ENCODE data around the gene NAALADL2.

NAALADL2 gene

GRCh38 chr3:175200391-175201095 lies 341.4 kb downstream of the NAALADL2 start:
- DNase-seq (ENCODE audit: low read depth in 2 of 2) = no peak

DNA sequence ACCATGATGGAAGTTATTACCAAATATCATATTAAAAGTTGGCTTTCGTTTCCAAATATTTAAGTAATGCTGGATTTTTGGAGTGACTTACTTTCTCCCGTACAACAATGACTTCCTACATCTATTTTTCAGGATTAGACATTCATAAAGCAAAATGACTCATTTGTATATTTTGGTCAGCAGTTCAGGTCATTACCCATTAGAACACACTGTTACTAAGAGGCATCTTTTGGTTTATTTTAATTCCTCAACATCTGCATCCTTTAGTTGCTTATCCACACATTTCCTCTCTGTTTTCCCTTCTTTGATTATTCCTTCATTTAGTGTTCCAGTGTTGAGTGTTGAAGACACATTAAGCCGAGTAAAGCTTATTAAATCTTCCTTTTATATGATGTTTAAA lies 348.2 kb downstream of the NAALADL2 start:
- no peak for DNase-seq (ENCODE audit: low read depth in 2 of 2)

- DNase-seq (ENCODE audit: low read depth in 2 of 2) = no peak
Observed at GRCh38 chr3:175208326-175208725, 349.2 kb downstream of the NAALADL2 start.

GRCh38 chr3:175211466-175211865 lies 352.3 kb downstream of the NAALADL2 start:
- no peak for DNase-seq (ENCODE audit: low read depth in 2 of 2)

DNA sequence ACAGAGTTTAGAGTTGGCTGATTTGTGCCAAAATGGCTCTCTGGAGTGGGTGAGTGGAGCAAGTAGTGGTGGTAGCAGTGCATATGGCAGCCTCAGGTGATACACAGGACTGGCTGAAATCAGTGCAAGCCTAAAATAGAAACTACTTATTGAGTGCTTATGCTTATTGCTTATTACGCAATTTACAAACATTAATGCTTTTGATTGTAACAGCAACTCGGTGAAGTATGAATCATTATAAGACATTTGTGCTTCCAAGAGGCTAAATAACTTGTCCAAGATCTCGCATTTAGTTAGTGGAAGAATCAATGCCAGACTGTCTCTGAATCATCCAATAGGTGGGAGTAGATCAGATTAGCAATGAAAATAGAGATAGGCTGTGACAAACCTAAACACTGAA lies 353.8 kb downstream of the NAALADL2 start:
- DNase-seq (ENCODE audit: low read depth in 2 of 2) = peak; percentile 15 to 23

DNA sequence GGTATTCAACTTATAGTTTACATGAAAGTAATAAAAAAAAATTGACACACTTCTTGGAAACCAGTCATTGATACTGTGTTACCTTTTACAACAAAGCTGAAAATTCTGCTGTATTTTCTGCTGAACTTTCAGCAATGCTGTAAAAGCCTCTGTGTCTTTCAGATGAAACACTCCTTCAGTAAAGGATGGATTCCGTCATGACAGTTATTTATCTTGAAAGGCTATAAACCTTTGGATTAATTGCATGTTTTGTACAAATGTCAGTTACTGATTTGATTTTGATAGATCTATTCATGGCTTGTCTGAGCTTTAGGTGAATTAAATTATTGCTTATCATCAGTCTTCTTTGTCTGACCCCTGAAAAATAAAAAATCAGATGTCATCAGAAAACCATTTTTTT lies 355.1 kb downstream of the NAALADL2 start:
- no peak for DNase-seq (ENCODE audit: low read depth in 2 of 2)

- no peak for DNase-seq (ENCODE audit: low read depth in 2 of 2)
Observed at GRCh38 chr3:175215833-175216232, 356.7 kb downstream of the NAALADL2 start.

DNA sequence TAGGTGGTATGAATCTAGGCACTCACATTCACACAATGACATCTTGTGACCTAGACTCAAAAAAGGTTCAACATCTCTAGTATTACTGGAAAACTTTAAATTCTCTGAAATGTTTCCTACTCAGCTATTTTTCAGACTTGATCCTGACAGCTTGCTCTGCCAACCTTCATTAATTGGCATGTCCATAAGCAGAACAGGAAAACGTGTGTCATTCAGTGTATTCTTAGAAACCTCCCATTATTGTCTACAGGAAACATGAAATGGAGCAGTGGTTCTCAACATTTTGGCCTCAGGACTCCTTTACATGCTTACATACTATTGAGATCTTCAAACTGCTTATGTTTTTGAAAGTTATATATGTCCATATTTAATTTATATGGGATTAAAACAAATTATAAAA lies 363.2 kb downstream of the NAALADL2 start:
- DNase-seq (ENCODE audit: low read depth in 2 of 2) = no peak

GRCh38 chr3:175224051-175224450 lies 364.9 kb downstream of the NAALADL2 start:
- DNase-seq (ENCODE audit: low read depth in 2 of 2) = no peak

GRCh38 chr3:175226444-175226843 lies 367.3 kb downstream of the NAALADL2 start:
- no peak for DNase-seq (ENCODE audit: low read depth in 2 of 2)

DNA sequence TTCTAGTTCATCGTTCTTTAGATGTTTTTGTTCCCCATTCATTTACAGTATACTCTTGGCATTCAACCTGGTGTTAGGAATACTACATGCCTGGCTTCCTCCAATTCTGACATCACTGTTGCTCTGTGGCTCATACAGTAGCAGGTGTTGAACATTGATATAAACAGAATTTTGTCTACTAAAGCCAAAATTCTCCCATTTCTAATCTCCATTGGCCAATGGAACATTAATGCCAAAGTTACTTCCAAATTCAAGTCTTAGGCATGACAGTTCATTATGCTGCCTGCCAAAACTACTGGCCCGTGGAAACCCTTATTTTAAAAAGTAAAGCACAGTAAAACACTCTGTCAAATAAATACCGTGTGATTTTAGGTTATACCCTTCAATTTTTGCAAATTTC lies 368.0 kb downstream of the NAALADL2 start:
- DNase-seq (ENCODE audit: low read depth in 2 of 2) = no peak

- DNase-seq (ENCODE audit: low read depth in 2 of 2) = no peak
Observed at GRCh38 chr3:175233957-175234940, 375.1 kb downstream of the NAALADL2 start.

- DNase-seq (ENCODE audit: low read depth in 2 of 2) = no peak
Observed at GRCh38 chr3:175238801-175239200, 379.7 kb downstream of the NAALADL2 start.

- DNase-seq (ENCODE audit: low read depth in 2 of 2) = no peak
Observed at GRCh38 chr3:175240921-175241320, 381.8 kb downstream of the NAALADL2 start.

GRCh38 chr3:175242243-175242642 lies 383.1 kb downstream of the NAALADL2 start:
- DNase-seq (ENCODE audit: low read depth in 2 of 2) = no peak

- no peak for DNase-seq (ENCODE audit: low read depth in 2 of 2)
Observed at GRCh38 chr3:175246234-175246633, 387.1 kb downstream of the NAALADL2 start.

DNA sequence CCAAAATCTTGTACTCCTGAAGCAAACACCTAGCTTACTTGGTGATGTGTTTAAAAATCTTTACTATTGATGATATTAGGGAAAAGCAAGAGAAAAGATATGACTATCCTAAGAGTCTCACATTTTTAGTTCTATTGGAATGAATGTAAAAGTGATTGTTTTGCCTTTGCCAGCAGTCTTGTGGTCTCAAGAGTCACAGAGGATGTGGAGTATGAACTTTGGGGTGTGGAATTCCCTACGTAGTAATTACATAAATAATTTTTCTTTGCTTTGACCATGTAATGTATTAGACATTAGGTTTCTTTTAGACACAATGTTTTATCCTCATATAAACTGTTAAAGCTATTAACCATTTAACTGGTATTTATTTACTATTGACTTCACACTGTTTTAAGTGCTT lies 387.6 kb downstream of the NAALADL2 start:
- no peak for DNase-seq (ENCODE audit: low read depth in 2 of 2)

DNA sequence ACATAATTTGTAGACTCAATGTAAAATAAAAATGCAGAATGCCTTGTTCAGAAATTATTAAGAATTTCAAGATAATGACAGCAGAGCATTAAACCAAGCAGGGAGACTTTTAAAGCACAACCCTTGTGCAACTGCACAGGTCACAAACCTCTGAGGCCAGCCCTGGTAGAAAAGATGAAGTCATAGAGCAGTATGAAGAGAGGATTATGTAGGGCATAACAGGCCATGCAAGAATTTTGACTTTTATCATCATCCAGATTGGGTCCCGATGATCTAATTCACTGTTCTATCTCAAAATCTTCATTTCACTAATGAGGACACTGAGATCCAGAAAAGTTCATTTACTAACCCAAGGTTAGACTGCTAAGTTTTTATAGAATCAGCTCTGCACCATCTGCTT lies 388.5 kb downstream of the NAALADL2 start:
- DNase-seq (ENCODE audit: low read depth in 2 of 2) = no peak

- no peak for DNase-seq (ENCODE audit: low read depth in 2 of 2)
Observed at GRCh38 chr3:175248832-175249231, 389.7 kb downstream of the NAALADL2 start.

DNA sequence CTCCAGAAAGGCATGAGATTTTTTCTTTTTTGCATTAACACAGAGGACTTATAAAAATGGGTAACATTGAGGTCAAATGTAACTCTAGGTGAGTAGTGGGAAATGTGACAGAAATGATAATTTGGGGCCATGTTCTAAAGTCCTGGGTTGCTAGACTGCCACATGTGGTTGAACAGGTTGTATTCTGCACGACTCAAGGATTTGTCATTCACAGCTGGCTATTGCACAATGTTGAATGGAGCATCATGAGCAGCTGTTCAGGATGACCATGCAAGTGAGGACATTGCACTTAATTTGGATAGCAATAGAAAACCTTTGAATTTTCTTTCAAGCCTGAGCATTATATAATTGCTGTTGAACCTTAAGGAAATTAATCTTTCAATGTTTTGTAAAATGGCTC lies 396.6 kb downstream of the NAALADL2 start:
- no peak for DNase-seq (ENCODE audit: low read depth in 2 of 2)

DNA sequence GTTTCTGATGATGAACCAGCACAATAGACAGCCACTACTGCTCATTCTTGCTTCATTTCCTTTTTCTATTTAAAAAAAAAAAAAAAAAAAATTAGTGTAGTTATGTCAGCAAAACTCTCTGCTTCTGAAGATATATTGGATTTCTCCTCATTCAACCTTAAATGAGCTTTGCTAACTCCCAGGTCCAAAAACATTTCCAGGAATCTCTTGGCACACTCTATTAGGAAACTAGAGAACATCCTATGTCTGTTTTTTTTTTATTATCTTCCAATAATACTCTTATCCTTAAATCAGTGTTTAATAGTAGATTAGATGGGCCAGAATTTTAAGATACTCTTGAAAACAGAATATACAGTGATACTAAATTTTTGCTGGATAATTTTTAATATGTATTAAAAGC lies 398.0 kb downstream of the NAALADL2 start:
- DNase-seq (ENCODE audit: low read depth in 2 of 2) = no peak

GRCh38 chr3:175258763-175259162 lies 399.6 kb downstream of the NAALADL2 start:
- no peak for DNase-seq (ENCODE audit: low read depth in 2 of 2)
